Measurements from ENCODE around the gene KCNAB2.

KCNAB2 gene

DNA sequence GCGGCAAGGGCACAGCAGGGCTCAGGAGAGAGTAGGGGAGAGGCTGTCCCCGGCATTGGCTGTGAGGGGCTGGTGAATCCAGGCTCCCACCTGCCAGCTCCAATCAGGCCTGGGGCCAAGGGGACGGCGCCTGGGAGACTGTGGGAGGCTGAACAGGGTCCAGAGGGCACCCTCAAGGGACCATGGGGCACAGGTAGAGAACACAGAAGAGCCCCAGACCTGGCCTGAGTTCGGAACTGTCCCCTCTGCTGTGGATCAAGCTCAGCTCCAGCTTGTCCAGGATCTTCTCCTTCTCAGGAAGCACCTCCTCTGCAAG, 67.0 kb downstream of the KCNAB2 start:
- DNase-seq, result no peak

DNA sequence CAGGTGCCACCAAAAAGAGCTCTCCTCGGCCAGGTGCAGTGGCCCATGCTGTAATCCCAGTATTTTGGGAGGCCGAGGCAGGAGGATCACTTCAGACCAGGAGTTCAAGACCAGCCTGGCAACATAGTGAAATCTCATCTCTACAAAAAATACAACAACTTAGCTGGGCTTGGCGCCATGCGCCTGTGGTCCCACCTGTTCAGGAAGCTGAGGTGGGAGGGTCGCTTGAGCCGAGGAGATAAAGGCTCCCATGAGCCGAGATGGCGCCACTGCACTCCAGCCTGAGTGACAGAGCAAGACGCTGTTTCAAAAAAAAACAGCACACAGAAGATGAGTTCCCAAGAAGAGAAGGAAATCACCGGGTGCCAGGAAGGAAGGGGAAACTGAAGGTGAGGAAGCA, 67.4 kb downstream of the KCNAB2 start:
- DNase-seq, result no peak

DNA sequence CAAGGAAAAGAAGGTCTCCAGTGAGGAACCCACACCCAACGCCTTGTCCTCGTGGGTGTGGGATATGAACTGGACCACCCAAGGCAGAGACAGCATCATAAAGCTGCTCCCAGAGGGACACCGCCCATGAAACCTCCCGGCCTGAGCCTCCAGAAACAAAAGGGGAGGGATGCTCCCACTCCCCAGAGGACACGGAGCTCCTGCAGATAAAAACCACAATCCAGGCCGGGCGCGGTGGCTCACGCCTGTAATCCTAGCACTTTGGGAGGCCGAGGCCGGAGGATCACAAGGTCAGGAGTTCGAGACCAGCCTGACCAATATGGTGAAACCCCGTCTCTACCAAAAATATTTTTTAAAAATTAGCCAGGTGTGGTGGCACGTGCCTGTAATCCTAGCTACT, 68.1 kb downstream of the KCNAB2 start:
- DNase-seq, result no peak

DNA sequence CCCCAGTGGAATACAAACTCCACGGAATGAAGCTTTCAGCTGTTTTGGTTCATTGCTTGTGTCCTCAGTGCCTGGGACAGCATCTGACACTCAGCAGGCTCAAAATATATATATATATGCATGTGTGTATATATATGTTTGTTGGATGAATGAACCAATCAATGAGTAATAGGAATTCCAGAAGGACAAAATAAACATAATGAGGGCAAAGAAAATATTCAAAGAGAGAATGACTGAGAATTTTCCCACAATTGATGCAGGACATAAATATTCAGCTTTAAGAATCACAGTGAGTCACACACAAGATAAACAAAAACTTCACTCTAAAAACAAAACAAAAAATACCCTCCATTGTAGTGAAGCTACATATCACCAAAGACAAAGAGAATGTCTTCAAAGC, 70.4 kb downstream of the KCNAB2 start:
- DNase-seq, result no peak

DNA sequence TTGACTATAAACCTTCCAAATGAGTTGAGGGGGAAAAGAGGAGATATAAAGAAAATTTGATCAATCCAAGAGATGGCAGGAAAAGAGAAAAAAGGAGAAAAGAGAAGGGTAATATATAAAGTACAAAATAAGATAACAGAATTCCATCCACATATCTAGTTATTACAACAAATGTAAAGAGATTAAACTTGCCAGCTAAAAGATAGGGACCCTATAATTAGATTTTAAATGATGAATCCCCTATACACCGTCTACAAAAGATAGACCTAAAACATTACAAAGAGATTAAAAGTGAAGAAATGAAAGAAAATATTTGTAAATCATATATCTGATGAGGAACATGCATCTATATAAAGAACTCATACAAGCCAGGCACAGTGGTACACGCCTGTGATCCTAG, 71.4 kb downstream of the KCNAB2 start:
- no peak for DNase-seq

DNA sequence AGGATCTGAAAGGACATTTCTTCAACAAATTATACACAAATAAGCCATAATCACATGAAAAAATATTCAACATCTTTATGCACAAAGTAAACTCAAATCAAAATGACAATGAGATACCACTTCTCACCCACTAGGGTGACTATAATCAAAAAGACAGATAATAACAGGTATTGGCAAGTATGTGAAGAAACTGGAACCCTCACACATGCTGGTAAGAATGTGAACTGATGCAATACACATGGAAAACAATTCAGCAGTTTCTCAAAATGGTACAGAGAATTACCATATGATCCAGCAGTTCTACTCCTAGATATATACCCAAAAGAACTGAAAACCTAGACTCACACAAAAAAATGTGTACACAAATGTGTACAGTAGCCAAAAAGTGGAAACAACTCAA, 71.9 kb downstream of the KCNAB2 start:
- DNase-seq, result no peak

DNA sequence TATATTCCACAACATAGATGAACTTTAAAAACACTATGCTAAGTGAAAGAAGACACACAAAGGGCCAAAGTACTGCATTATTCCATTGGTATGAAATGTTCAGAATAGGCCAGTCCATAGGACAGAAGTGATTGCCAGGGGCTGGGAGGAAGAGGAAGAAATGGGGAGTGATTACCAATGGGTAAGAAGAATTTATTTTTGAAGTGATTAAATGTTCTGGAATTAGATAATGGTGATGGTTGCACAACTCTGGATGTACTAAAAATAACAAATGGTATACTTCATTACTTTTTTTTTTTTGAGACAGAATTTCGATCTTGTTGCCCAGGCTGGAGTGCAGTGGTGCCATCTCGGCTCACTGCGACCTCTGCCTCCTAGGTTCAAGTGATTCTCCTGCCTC, 72.7 kb downstream of the KCNAB2 start:
- DNase-seq, result no peak

DNA sequence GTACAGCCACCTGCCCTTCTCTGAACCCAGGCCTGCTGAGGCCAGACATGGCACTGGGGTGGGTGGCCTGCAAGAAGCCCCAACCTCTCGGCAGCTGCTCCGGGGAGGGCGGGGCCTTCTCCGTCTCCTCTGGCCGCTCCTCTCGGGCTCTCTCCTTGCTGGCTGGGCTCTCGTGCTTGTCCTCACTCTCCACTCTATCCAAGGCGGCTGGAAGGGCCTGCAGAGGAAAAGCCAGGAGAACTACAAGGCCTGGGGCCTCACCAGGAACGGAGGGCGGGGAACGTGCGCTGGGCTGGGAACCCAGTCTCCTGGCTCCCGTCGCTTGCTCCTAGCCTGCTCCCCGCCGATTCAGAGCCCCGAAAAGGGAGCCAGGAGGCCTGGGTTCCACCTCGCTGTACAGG, 75.3 kb downstream of the KCNAB2 start:
- DNase-seq, result no peak

DNA sequence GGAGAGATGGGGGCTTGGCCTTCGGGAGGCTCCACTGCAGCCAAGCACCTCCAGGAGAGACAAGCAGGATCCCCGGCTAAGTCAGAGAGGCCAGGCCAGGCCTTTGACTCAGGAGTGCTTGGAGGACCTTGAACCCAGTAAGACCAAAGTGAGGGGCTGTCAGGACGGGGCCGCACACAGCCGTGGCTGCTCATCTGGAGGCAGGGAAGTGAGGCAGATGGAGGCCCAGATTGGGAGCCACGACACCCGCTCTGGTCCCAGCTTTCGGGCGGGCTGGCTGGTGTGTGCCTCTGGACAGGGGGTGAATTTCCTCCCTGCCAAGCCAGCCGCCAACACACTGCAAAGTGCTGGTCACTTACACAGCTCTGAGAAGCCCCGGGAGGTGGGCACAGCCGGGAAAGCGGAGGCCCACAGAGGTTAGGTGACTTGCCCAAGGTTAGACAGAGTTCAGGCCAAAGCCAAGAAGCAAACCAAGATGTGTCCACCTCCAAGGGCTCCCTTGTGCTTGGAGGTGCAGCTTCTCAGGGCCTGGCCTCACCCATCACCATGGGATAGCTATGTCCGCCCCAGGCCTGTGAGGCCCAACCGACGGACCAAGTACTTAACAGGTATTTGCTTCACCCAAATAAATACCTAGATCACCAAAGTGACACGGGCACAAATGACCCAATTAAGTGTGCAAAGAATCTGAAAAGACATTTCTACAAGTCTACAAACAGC, 76.1 kb downstream of the KCNAB2 start:
- no peak for DNase-seq

DNA sequence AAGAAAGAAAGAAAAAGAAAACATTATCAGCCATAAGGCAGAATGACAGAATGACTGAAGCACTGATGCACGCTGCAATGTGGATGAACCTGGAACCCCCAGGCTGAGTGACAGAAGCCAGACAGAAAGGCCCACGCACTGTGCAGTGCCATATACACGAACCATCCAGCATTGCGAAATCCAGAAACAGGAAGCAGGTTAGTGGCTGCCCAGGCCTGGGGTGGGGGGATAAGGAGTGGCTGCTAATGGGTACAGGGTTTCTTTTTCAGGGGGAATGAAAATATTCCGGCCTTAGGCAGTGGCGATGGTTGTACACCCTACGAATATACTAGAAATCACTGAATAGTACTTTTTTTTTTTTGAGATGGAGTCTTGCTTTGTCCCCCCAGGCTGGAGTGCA, 77.4 kb downstream of the KCNAB2 start:
- DNase-seq, result no peak

DNA sequence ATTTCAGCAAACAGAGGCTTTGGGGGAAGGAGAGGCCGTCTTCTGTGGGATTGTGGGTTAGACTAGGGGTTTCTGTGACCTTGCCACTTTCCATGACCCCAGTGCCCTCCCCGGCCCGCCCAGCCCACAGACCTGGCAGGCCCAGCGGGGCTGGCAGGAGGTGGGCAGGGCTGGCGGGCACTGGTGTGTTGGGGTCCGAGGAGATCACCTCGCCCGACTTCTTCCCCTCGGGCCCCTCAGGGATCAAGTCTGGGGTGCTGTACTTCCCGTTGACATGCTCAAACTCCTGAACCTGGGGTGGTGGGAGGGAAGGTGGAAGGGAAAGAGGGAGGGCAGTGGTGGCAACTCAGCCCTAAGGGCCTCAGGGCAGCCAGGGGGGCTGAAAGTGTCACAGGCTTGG, 78.1 kb downstream of the KCNAB2 start:
- DNase-seq, result no peak

DNA sequence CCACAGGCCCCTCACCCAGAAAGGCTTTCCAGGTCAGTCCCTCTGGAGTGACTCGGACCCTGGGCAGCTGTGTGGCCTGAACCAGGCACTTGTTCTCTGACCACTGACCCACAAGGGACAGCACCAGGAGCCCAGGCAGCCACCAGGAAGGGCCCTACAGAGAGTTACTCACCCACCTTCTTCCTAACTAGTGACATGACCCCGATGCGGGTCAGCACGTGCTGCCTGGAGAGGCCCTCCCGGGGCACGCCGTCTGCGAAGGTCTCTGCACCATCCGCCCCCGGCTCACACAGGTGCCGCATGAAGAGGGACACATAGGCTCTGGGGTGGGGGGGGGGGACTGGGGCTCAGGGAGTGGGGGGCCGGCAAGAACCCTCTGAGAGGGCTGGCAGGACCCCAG, 78.7 kb downstream of the KCNAB2 start:
- no peak for DNase-seq

DNA sequence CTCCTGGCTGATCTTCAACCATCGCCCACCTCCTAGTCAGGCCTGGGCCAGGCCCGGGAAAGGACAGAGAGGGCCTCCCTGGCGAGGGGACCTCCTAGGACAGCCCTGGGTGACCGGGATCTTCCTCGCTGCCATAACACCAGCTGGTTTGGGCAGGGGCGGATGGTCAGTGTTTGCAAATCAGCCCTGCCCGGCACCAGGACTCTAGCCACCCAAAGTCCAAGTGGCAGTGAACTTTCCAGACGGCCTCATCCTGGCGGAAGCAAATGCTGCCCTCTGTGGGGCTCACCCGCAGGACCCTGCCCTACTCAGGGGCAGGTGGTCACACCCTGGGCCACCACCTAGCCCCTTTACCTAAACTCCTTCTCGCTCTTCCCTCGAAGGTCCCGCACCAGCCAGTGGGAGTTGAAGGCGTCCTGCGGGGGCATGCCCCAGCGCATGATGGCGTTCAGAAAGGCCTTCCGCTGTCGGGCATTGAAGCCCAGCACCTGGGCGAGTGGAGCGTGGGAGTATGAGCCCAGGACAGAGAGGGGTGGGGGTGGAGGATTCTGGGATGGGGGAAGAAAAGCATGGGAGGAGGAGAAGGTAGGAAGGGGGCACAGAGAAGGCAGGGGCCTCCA, 79.2 kb downstream of the KCNAB2 start:
- DNase-seq, result no peak

DNA sequence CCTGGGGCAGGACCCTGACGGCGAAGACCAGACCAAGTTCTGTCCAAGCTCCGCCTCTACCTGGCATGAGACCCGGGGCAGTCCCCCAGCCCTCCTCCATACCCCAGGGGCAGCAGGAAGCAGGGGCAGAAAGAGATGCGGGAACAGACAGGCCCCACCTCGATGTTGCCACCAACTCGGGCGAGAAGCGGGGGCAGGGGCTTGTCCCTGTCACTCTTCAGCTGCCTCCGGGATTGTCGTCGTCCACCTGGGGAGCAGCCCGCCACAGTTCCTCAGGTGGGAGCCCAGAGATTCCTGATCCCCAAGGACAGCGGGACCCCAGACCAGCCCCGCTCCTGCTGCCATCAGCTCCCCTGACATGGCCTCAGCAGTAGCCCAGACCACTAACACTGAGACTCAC, 79.7 kb downstream of the KCNAB2 start:
- no peak for DNase-seq

DNA sequence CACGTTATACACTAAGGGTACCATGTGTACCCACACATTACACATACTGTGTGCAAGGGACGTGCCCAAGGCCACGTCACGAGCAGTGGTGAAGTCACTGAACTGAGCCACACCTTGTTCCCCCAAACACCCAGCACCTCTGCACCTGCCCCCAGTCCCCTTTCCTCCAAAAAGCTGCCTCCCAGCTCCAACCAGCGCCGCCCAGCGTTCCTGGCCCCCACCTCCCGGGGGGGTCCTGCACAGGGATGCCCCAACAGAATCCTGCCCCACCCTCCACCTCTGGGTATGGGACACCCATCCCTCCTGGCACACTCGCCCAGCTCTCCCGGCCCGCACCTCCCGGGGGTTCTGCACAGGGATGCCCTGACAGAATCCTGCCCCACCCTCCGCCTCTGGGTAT, 80.3 kb downstream of the KCNAB2 start:
- no peak for DNase-seq

DNA sequence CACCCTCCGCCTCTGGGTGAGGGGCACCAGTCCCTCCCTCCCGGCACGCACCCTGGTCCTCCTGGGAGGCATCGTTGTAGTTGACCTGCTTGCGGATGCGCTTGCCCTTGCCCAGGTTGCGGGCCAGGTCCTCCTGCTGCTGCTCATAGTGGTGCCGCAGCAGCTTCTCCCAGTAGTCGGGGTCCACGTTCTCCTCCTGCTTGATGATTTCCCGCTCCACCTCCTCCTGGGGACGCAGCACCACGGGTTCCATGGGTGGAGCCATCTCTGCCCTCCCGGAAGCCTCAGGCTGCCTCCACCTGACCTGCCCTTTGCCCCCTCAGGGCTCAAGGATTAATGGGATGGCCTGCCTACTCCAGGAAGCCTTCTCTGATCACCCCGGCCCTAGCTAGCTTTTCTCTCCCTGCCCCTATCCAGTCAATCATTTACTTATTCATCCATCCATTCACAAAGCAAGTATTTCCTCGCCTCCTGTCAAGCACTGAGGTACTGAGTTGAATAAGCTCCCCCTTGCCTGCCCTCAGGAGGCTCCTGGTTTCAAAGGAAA, 80.9 kb downstream of the KCNAB2 start:
- no peak for DNase-seq

DNA sequence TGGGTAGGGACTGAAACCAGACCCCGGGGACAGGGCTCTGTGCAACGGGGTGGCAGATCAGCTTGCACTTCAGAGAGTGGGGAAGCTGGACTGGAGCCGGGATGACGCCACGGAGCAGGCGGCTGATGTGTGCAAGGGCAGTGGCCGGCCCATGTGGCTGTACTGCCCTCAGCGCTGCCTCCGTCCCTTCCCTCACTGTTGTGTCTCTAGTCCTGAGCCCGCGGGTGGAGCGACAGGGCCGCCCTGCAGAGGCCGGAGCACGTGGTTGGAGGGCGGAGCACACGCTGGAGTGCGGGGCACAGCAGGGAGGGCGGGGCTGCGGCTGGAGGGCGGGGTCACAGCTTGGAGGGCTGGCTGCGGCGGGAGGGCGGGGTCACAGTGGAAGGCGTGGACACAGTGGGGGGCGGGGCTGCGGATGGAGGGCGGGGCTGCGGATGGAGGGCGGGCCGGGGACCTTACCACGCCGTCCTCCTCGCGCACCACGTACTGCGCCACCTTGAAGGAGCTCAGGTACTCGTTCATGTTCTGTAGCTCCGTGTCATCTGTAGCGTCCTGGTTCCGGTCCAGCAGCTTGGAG, 82.0 kb downstream of the KCNAB2 start:
- peak; percentile 84 for DNase-seq

DNA sequence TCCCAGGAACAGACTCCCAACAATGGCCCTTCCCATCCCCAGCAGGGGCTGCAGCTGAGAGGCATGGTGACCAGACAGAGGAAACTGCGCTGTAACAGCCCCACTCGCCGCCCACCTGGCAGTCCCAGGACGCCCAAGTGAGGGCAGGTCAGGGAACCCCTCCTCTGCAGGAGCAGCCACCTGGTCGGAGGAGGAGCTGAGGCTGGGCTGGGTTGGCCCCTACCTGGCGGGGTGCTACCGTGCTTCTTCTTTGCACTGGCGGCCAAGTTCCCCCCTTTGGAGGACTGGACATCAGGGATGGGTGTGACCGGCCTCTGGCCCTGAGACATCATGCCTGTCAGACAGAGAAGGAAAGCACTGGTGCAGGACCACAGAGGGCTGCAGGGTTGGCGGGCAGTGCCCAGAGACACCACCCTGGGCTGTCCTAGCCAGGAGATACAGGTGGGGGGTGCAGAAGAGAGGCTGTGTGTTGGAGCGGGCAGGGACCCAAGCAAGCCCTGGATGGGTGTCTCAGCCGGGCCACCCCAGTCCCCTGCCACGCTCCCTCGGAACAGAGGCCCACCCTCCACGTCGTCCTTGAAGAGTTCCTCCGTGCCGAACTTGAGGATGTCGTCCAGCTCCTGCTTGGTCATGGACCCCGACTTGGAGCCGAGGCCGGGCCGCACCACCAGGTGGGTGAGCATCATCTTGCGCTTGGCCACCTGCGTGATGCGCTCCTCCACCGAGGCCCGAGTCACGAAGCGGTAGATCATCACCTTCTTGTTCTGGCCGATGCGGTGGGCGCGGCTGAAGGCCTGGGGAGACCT, 82.8 kb downstream of the KCNAB2 start:
- no peak for DNase-seq

DNA sequence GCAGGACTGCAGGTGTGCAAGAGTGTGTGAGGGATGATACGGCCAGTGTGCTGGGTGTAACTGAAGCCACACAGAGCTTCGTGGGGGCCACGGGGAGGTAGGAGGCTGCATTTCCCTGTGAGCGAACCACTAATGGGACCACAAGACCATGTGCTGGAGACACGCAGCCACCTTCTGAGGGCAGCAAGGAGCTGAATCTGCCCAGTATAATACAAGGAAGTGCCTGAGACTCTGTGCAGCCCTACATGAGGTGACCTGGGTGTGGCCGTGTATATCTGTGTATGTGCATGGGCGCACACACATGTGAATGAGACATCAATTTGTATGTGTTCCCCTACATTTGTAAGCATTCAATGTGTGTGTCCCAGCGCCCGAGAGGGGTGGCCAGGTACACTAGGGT, 83.6 kb downstream of the KCNAB2 start:
- no peak for DNase-seq

DNA sequence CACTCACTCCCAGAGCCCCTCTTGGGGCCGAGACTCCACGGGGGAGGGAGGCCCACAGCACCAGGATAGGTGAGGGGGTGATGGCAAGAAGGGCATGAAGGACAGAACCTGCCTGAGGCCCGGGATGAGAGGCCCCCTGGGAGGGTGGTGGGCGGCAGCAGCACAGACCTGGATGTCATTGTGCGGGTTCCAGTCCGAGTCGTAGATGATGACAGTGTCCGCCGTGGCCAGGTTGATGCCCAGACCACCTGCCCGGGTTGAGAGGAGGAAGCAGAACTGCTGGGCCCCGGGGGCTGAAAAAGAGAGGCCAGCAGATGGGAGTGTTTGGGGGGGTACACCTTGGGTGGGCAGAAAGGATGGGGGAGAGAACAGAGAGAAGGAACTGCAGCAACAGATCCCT, 84.3 kb downstream of the KCNAB2 start:
- no peak for DNase-seq

DNA sequence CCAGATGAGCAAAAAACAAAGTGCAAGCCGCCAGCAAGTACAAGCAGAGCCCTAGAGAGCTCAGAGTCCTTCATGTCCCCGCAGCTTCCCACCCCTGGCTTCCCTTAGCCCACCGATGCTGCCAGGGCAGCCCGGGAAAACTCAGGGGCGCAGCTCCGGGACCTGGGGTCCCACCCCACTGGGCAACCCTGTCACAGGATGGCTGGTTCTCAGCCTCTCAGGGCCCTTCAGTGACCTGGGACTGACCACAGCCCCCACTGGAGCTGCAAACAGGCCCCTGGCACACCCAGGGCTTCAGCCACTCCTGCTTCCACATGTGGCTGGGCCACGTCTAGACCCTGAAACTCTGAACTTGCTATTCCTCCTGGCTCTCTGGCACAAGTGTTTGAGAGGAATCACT, 84.9 kb downstream of the KCNAB2 start:
- DNase-seq, result no peak

DNA sequence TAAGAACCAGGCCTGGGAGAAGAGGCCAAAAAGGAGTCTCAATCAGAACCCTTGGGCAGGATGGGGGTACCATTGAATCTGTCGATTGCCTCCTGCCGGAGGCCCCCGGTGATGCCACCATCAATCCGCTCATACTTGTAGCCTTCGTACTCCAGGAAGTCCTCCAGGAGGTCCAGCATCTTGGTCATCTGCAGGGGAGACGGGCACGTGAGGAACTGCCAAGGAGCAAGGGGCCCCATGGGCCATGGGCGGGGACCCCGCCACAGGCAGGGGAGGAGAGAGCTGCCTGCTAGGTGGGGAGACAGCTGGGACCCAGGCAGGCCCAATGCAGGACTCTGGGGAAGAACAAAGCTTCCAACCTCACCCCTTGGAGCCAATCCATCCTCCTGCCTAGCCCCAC, 85.9 kb downstream of the KCNAB2 start:
- no peak for DNase-seq

DNA sequence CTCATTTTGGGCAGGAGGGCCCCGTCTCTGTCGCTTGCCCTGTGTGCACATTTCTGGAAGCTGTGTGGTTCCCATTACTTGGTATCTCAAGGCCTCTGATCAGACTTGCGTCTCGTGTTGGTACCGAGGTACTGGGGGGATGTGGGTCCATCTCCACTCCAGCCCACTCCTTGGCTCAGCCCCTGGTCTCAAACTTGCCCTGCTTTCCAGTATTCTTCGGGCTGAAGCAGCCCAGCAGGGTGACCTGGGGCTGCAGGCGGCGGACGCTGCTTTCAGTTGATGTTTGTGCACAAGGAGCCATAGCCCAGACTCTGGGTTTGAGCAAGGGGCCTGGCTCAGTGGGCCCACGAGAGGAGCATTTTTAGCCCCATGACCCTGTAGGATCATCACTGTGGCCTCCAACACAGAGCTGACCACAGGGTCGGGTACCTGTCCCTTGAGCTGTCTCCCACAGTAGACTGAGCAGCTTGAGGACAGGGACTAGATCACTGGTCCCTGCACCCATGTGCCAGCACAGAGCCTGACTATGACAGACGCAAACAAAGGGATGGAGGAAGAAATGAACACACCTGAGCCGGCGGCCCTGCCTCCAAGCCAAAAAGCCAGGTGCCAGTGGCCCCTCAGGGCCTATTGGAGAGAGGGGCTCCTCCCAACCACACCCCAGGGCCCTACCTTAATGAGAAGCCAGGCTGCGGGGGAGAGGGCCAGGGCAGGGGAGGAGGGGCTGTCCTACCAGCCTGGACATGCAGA, 87.6 kb downstream of the KCNAB2 start:
- DNase-seq, result no peak
